Ascending aorta (tissue), 2 donors: ENCODE measurements around the gene SERPINB5. TPM values are rescaled to one million over a fixed set of nuclear protein-coding genes. Genes with fewer than 3 reads are reported as not detected.

Experiments
- DNase-seq, 2 donors: peaks; one replicate each; pipeline ENCODE4 v3.0.0-alpha.2; 2019; ENCODE audit warnings: low spot score in 2 of 2
- H3K27ac ChIP-seq, 2 donors: fragments of 200-600 bp; sonication (generic); one replicate each; pipeline ENCODE4 v1.5.1; 2016 to 2017; ENCODE audit warnings: mild to moderate bottlenecking in 1 of 2
- H3K27me3 ChIP-seq: fragments of 200-600 bp; sonication (generic); one replicate; pipeline ENCODE4 v1.5.1; 2017
- H3K36me3 ChIP-seq, 2 donors: fragments of 200-600 bp; sonication (generic); one replicate each; pipeline ENCODE4 v1.5.1; 2016
- H3K4me1 ChIP-seq, 2 donors: fragments of 200-600 bp; sonication (generic); one replicate each; pipeline ENCODE4 v1.5.1; 2016 to 2017; ENCODE audit warnings: mild to moderate bottlenecking in 1 of 2
- H3K4me3 ChIP-seq, 2 donors: fragments of 200-600 bp; sonication (generic); one replicate each; pipeline ENCODE4 v1.5.1; 2016 to 2017; ENCODE audit warnings: mild to moderate bottlenecking in 1 of 2
- H3K9me3 ChIP-seq, 2 donors: fragments of 200-600 bp; sonication (generic); one replicate each; pipeline ENCODE4 v1.5.1; 2016
- intact Hi-C: fragments of 100-400 bp; cut with DNase I; formaldehyde crosslinking; loops from one replicate; pipeline ENCODE4 v1.15.1; 2023
- total RNA-seq: library from RNA; depleted of rRNA; stranded (reverse); fragments of >200 nt; gene quantifications from one replicate; pipeline ENCODE4 v1.1.0, GENCODE V29; 2016
- TF ChIP-seq, protein P1 (sequence below), 3 experiments: fragments of 200-600 bp in 2 of 3; fragments of 450-650 bp in 1 of 3; sonication (generic) in 2 of 3; IDR thresholded peaks; one replicate each; pipeline ENCODE4 v1.5.1; 2016 to 2019; ENCODE audit warnings: antibody characterized with exemption in 3 of 3, mild to moderate bottlenecking in 1 of 3, moderate library complexity in 1 of 3

Gene SERPINB5
- total RNA-seq, 1 donor from 2014 or later: not detected

DNA sequence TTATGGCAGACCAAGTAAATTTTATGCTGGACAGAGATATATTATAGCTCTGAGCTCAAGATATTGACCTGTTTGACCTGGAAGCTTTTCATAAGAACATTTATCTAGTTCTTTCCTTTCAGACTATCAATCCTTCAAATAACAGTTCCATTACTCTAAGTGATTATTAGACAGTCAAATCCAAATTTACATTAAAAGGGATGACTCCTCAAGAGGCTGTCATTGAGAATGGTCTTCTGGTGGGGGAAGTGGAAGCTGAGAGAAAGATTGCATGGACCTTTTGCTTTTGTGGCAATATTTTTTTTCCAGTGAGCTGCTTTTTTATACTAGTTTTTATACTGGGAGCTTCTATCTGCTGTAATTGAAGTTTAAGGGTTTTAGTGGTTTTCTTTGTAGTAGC is 50.5 kb downstream of the SERPINB5 start:
- no peaks in the 10 kb centered on the region for H3K36me3 ChIP-seq
- no peak overlapping the region for H3K4me3 ChIP-seq
- no peaks in the 10 kb centered on the region for H3K9me3 ChIP-seq
- H3K4me1 ChIP-seq: no peaks in the 10 kb centered on the region
- intact Hi-C loops: no loop called here
- TF ChIP-seq, protein P1, sequence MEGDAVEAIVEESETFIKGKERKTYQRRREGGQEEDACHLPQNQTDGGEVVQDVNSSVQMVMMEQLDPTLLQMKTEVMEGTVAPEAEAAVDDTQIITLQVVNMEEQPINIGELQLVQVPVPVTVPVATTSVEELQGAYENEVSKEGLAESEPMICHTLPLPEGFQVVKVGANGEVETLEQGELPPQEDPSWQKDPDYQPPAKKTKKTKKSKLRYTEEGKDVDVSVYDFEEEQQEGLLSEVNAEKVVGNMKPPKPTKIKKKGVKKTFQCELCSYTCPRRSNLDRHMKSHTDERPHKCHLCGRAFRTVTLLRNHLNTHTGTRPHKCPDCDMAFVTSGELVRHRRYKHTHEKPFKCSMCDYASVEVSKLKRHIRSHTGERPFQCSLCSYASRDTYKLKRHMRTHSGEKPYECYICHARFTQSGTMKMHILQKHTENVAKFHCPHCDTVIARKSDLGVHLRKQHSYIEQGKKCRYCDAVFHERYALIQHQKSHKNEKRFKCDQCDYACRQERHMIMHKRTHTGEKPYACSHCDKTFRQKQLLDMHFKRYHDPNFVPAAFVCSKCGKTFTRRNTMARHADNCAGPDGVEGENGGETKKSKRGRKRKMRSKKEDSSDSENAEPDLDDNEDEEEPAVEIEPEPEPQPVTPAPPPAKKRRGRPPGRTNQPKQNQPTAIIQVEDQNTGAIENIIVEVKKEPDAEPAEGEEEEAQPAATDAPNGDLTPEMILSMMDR (IDR thresholded peaks at IDR 0.05): no peak
- no peak overlapping the region for H3K27ac ChIP-seq
- no peak for DNase-seq
- H3K27me3 ChIP-seq: no peaks in the 10 kb centered on the region

DNA sequence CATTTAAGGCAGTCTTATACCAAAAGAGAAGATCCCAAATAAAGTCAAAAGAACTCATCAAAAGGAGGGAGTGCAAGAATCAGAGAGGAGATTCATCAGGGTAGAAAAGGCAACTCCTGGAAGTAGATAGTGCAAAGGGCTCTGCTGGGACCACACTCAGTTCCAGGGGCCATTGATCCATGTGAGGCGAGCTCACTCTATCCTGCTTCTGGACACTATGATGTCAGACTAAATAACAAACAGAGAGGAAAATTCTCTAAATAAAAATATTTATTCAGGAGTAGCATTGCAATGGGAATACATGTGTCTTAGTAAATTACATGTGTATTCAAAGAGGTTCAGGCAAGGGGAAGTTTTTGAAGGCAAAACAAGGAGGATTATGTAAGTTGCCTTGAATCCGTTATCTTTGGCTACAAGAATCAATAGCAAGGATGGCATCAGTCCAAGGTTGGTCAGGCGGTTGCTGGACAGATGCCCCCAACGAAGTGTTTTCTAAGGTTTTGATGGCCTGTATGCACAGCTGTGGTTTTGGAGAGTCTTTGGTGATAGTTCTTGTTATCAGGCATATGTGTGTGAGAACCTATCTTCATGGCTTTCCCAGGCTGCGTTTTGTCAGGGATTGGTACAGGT is 52.2 kb downstream of the SERPINB5 start:
- H3K27me3 ChIP-seq: no peaks in the 10 kb centered on the region
- no peaks in the 10 kb centered on the region for H3K9me3 ChIP-seq
- intact Hi-C loops: no loop called here
- no peak for DNase-seq
- TF ChIP-seq, protein P1 (IDR thresholded peaks at IDR 0.05): no peak
- H3K36me3 ChIP-seq: no peaks in the 10 kb centered on the region
- no peak overlapping the region for H3K4me3 ChIP-seq
- H3K27ac ChIP-seq: no peak overlapping the region
- H3K4me1 ChIP-seq: no peaks in the 10 kb centered on the region

DNA sequence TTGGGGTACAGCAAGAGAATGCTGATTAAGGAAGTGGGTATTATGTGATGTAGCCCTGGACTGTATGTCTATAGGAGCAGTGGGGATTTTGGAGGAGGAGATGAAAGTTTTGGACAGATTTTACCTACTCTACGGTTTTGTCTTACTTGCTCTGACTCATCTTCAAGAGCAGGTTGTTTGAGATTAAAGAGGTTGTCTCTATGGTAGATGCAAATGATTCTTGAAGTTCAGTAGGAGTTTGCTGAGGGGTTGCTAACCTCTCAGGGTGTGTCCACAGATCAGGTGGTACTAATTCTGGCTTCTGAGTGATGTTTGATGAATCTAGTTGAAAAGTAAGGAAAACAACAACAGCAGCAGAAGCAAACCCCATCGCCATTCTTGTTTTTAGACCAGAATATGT is 55.7 kb downstream of the SERPINB5 start:
- H3K9me3 ChIP-seq: no peaks in the 10 kb centered on the region
- H3K27me3 ChIP-seq: no peaks in the 10 kb centered on the region
- H3K4me3 ChIP-seq: no peak overlapping the region
- H3K27ac ChIP-seq: no peak overlapping the region
- intact Hi-C loops: no loop called here
- DNase-seq: no peak
- TF ChIP-seq, protein P1 (IDR thresholded peaks at IDR 0.05): no peak
- H3K36me3 ChIP-seq: no peaks in the 10 kb centered on the region
- no peaks in the 10 kb centered on the region for H3K4me1 ChIP-seq

DNA sequence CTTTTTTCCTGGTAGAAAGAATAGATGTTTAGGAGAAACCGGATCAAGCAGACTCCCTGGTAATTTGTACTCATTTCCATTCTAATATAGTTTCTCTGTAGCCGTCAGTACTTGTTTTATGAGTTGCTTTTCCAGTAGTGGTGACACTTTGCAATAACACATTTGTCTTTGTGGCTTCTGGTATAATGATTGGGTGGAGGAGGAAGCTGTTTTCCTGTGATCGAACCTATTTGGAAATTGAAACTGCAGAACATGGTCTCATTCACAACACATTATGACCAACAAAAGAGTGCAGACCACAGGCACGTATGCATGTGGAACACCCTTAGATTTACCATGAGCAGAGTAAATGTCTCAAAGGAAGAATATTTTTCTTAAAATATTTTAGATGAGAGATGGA is 57.9 kb downstream of the SERPINB5 start:
- intact Hi-C loops: no loop called here
- H3K4me1 ChIP-seq: no peaks in the 10 kb centered on the region
- H3K9me3 ChIP-seq: no peaks in the 10 kb centered on the region
- DNase-seq: no peak
- no peak overlapping the region for H3K4me3 ChIP-seq
- no peaks in the 10 kb centered on the region for H3K27me3 ChIP-seq
- TF ChIP-seq, protein P1 (IDR thresholded peaks at IDR 0.05): no peak
- no peak overlapping the region for H3K27ac ChIP-seq
- H3K36me3 ChIP-seq: no peaks in the 10 kb centered on the region

DNA sequence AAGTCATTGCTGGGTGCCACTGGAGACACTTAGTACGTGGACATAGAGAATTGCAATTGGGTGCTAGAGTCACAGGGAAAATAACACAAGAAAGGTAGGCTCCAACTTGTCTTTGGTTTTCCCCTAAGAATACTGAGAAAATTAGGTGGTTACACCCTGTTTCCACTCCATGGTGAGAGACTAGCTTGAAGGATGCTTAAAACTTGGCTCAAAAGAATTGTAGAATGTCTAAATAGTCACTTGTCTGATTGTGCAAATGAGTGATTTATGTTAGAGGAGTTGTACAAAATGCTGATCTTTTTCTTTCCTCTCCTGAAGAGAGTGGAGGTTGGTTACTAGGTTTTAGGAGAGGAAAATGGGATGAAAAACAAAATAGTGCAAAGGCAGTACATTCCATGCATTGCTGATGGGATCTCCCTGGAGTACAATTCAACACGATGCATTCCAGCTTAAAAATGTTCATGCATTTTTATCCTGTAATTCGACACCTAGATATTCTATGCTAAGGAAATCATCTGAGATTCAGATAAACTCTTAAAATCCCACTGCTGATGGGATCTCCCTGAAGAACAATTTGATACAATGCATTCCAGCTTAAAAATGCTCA is 63.2 kb downstream of the SERPINB5 start:
- intact Hi-C loops: no loop called here
- H3K36me3 ChIP-seq: no peaks in the 10 kb centered on the region
- no peaks in the 10 kb centered on the region for H3K4me1 ChIP-seq
- H3K4me3 ChIP-seq: no peak overlapping the region
- no peak for DNase-seq
- no peaks in the 10 kb centered on the region for H3K9me3 ChIP-seq
- H3K27ac ChIP-seq: no peak overlapping the region
- TF ChIP-seq, protein P1 (IDR thresholded peaks at IDR 0.05): no peak
- no peaks in the 10 kb centered on the region for H3K27me3 ChIP-seq
